A673 (cell line): ENCODE measurements around the gene STAG1. TPM values are rescaled to one million over a fixed set of nuclear protein-coding genes. Genes with fewer than 3 reads are reported as not detected.

Experiments
- BruUV-seq: library from RNA; stranded (reverse); fragments of 400-500 nt; replicated peaks from 2 replicates; lab custom pipeline; 2021; lab: Mats Ljungman, UMichigan
- CTCF ChIA-PET: fragments of 300-600 bp; sonication (Branson Sonifier 250); formaldehyde crosslinking; loops from one replicate; lab custom pipeline; 2022; ENCODE audit warnings: antibody characterized with exemption; lab: Charles Lee
- POLR2A ChIA-PET: fragments of 300-600 bp; sonication (Branson Sonifier 250); formaldehyde crosslinking; loops from one replicate; lab custom pipeline; 2022; ENCODE audit warnings: antibody characterized with exemption; ENCODE audit not compliant: low non-redundant PET; lab: Charles Lee
- DNase-seq: peaks from one replicate; pipeline ENCODE4 v3.0.0-alpha.2; 2015; ENCODE audit warnings: low spot score
- H3K27ac ChIP-seq: fragments of 200-600 bp; sonication (generic); 2 replicates; pipeline ENCODE4 v1.5.1; 2016; ENCODE audit warnings: mixed run types, low read depth, mild to moderate bottlenecking, mixed read lengths, antibody characterized with exemption, low read length; ENCODE audit not compliant: poor library complexity, severe bottlenecking
- H3K27me3 ChIP-seq: fragments of 200-600 bp; sonication (generic); replicated peaks from 2 replicates; pipeline ENCODE4 v1.6.1; 2017; ENCODE audit warnings: mixed run types, low read depth, mild to moderate bottlenecking, mixed read lengths, antibody characterized with exemption, low read length; ENCODE audit not compliant: insufficient read depth, poor library complexity
- H3K36me3 ChIP-seq: fragments of 200-600 bp; sonication (generic); 2 replicates; pipeline ENCODE4 v1.6.1; 2016; ENCODE audit warnings: mixed run types, mild to moderate bottlenecking, mixed read lengths, antibody characterized with exemption, low read length; ENCODE audit not compliant: insufficient read depth, poor library complexity, severe bottlenecking
- H3K4me1 ChIP-seq: fragments of 200-600 bp; sonication (generic); 2 replicates; pipeline ENCODE4 v1.6.1; 2017; ENCODE audit warnings: mixed run types, mild to moderate bottlenecking, mixed read lengths, antibody characterized with exemption, low read length; ENCODE audit not compliant: insufficient read depth, poor library complexity, severe bottlenecking
- H3K4me3 ChIP-seq: fragments of 200-600 bp; sonication (generic); 2 replicates; pipeline ENCODE4 v1.5.1; 2016; ENCODE audit warnings: low read depth, mixed run types, mild to moderate bottlenecking, mixed read lengths, low read length; ENCODE audit not compliant: poor library complexity, severe bottlenecking
- H3K9me3 ChIP-seq: fragments of 200-600 bp; sonication (generic); 2 replicates; pipeline ENCODE4 v1.6.1; 2016; ENCODE audit warnings: mixed run types, low read depth, mild to moderate bottlenecking, mixed read lengths, antibody characterized with exemption, low read length; ENCODE audit not compliant: poor library complexity, severe bottlenecking
- CTCF ChIP-seq: fragments of 300-800, 200-600 bp; sonication (generic); conservative IDR thresholded peaks from 2 replicates; pipeline ENCODE4 v1.5.1; 2017; ENCODE audit warnings: low read depth, mild to moderate bottlenecking, antibody characterized with exemption, low read length, moderate library complexity, mixed read lengths
- EZH2 ChIP-seq: fragments of 200-600 bp; sonication (generic); IDR thresholded peaks from 2 replicates; pipeline ENCODE4 v1.6.1; 2017; ENCODE audit warnings: borderline replicate concordance, low read depth, mild to moderate bottlenecking, mixed read lengths, antibody characterized with exemption, low read length; ENCODE audit not compliant: poor library complexity, severe bottlenecking
- intact Hi-C: fragments of 100-400 bp; cut with micrococcal nuclease; formaldehyde crosslinking; loops from one replicate; pipeline ENCODE4 v1.10.0; 2022; ENCODE audit not compliant: unreplicated experiment
- total RNA-seq: library from RNA; stranded (reverse); gene quantifications from 2 replicates; pipeline ENCODE4 v1.2.3, GENCODE V29; 2021

Gene STAG1
- total RNA-seq, 1 experiment from 2014 or later, result 47.4 TPM

- H3K36me3 ChIP-seq, result no peaks in the 10 kb centered on the region
- H3K4me1 ChIP-seq, result no peaks in the 10 kb centered on the region
- H3K9me3 ChIP-seq, result no peaks in the 10 kb centered on the region
- H3K27ac ChIP-seq, result no peak overlapping the region
- no peaks in the 10 kb centered on the region for H3K27me3 ChIP-seq
- ChIA-PET CTCF (no interaction called here), POLR2A (no interaction called here)
- no TSS peak for BruUV-seq
- intact Hi-C loops, result no loop called here
- TF ChIP-seq CTCF (no peak), EZH2 (no peak)
- H3K4me3 ChIP-seq, result no peak overlapping the region
- no peak for DNase-seq
Measured at GRCh38 chr3:136690599-136690998, 61.6 kb downstream of the STAG1 start.

DNA sequence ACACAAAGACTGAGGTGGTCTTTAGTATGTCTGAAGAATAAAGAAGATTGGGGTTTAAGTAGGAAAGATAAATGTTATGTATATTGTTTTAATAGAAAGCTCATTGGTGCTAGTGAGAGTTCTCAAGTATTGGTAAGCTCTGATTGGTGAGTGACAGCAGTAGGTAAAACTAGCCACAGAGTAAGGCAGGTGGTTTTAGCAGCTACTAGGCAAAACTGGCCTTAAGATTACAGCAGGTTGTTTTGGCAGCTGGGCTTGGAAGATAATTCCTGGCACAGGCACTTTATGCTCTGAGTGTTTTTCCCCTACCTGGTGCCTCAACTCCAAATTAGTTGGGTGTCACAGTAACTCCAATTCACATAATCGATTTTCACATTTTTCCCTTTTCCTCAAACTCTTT is 66.3 kb downstream of the STAG1 start:
- CTCF ChIA-PET, result no interaction called here
- intact Hi-C loops, result no loop called here

GRCh38 chr3:136682740-136683312 is 69.4 kb downstream of the STAG1 start:
- H3K9me3 ChIP-seq, result no peaks in the 10 kb centered on the region
- intact Hi-C loops, result no loop called here
- no peak overlapping the region for H3K27ac ChIP-seq
- POLR2A ChIA-PET, result no interaction called here
- no peaks in the 10 kb centered on the region for H3K4me1 ChIP-seq
- CTCF ChIA-PET, result no interaction called here
- TF ChIP-seq CTCF (no peak), EZH2 (no peak)
- no peak for DNase-seq
- no TSS peak for BruUV-seq
- H3K4me3 ChIP-seq, result no peak overlapping the region
- no peaks in the 10 kb centered on the region for H3K36me3 ChIP-seq
- H3K27me3 ChIP-seq, result no peaks in the 10 kb centered on the region

More for the DNA sequence above, 66.3 kb downstream of the STAG1 start:
- H3K27me3 ChIP-seq, result no peaks in the 10 kb centered on the region
- H3K36me3 ChIP-seq, result no peaks in the 10 kb centered on the region
- TF ChIP-seq CTCF (no peak), EZH2 (no peak)
- DNase-seq, result no peak
- POLR2A ChIA-PET, result no interaction called here
- H3K27ac ChIP-seq, result no peak overlapping the region
- BruUV-seq, result no TSS peak
- no peaks in the 10 kb centered on the region for H3K9me3 ChIP-seq
- H3K4me1 ChIP-seq, result no peaks in the 10 kb centered on the region
- no peak overlapping the region for H3K4me3 ChIP-seq
